Left kidney (tissue), 2 donors: Measurements from ENCODE around the gene SOWAHB. TPM values are rescaled to one million over a fixed set of nuclear protein-coding genes. Genes with fewer than 3 reads are reported as not detected.
"Not testable (repeated sequence)": the region's sequence is repeated elsewhere in the genome, so short reads cannot be mapped to it uniquely, and the experiment has no call there.

Source experiments
- DNase-seq: peaks from one replicate; pipeline ENCODE4 v3.0.0-alpha.2; 2013
- polyA plus RNA-seq: library from polyadenylated mRNA; unstranded; fragments of 120-200 nt; gene quantifications from one replicate; pipeline ENCODE4 v1.2.1, GENCODE V29; 2013; ENCODE audit not compliant: insufficient read length

Gene SOWAHB
- polyA plus RNA-seq, 1 donor: 5.0 TPM

DNA sequence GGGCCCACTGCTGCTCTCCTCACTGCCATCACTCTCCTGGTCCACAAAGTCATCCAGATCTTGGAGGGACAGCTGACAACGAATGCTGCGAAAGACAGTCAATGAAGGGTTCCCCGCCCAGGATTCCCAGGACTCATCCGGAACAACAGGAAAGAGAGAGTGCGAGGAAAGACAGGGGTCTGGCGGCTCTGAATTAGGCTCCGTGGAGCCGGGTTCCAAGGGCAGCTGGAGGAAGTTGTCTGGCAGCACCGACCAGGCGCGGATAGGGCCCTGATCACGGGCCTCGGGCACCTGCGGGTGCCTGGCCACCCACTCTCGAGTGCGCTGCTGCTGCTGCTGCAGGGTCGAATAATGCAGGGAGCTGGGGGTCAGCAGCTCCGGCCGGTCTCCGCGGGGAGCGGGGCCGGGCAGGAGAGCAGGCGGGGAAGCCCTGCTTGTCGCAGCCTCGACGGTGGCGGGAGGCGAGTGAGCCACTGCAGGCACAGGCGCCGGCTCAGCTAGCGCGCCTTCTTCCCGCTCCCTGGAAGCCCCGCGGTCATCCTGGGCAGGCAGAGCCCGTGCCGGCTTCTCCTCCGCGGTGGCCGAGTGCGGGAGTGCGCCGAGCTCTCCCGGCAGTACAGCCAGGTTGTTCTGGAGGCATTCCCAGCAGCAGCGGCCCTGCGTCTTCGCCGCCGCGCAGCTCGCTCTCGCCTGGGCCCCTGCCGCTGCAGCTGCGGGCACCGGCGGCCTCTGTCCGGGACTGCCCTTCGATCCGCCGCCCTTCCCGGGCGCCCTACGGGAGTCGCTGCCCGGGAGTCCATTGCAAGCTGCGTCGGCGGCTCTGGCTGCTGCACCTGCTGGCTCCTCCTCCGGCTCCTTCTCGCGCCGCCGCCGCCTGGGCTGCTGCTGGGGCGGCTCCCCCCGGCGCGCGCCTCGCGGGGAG is 1.1 kb downstream of the SOWAHB start:
- peak; percentile 38 for DNase-seq

DNA sequence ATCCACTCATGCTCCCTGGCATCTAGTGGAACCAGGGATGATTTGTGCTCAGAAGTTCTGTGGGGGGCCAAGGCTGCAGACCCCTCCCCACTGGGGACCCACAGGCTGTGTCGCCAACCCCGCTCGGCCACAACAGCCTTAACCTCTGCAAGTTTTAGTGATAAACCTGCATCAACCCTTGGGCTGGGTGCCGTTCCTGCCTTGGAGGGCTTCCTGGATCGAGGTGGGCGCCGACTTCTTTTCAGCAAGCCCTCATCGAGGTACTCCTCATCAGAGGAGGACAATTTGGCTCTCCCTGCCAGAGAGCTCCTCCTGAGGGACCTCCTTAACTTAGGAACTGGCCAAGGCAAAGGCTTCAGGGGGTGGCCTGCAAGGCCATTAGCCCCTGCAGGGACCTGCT is 1.9 kb downstream of the SOWAHB start:
- no peak for DNase-seq

DNA sequence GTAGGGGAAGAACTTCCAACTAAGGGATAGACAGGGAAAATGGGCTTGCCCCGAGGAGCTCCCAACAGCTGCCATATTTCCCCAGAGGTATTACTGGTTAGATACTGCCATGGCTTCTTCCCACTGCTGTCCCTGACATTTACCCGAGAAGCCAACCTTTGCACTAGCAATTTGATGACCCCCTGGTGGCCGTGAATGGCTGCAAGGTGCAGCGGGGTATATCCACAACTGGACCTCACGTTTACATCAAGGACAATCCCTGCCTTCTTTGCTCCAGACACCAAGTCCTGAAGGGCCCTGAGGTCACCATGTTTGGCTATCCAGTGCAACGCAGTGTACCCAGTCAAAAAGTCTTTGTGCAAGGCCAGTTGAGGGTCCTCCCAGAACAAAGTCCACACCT is 2.3 kb downstream of the SOWAHB start:
- no peak for DNase-seq

DNA sequence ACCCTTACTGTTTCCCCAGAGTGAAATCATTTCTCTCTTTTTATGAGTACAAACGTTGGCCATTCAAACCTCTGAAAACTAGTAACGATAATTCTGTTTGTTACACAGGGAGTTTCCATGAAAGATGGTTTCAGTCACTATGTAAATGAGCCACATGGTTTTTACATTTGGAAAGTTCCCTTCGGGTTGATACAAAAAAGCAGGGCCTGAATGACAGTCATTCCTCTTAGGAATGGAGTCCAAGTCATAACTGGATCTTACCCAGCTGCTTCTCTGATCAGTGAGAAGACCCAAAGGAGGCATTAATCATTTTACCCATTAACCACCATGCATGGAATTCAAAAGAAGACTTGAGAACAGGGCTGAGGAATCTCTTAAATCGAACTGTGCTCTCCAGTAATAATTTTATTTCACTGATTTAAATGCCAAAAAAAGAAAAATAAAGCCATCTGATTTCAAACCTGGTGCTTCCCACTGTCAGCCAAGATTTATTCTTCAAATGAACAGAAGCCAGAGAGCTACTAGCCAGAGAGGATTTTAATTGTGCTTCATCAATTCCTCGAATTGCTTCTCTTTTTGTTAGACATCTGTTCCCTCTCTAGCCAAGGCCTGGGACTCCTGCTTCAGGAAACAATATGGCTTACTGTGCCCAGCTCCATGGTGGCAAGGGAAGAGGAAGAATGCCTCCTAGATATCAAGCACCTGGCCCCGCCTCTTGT is 3.2 kb downstream of the SOWAHB start:
- DNase-seq: no peak

DNA sequence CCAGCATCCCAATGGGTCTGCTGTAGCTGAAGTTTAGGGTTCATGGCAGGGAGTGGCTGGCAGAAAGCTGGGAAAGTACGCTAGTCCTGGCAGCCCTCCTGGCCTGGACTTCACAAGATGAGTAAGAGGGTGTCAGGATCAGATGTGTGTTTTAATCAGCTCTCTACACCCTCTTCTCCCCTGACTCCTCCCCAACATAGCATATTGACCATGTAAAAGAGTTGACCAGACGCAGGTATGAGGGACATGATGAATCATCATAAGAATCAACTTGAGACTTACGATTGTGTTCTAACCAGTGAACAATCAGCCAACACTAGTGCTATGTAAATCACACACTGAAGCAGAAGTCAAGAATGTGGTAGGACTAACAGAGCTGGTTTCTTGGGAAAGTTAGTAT is 5.3 kb downstream of the SOWAHB start:
- DNase-seq: no peak

DNA sequence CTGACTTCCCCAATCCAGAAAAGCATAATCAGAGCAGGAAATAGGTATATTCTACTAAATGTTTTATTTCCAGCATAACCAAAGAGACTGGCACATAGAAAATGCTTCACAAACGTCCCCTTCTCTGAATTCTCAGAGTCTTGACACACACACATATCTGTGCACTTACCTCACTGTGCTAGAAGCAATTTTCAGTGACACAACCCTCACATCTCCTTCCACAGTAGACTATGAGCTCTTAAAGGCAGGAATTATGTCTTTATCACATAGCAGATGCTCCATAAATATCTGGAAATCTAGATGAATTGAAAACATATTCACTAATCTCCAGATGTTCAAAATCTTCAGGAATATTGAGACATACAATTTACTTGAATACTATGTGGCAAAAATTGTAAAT is 5.9 kb downstream of the SOWAHB start:
- DNase-seq: no peak

DNA sequence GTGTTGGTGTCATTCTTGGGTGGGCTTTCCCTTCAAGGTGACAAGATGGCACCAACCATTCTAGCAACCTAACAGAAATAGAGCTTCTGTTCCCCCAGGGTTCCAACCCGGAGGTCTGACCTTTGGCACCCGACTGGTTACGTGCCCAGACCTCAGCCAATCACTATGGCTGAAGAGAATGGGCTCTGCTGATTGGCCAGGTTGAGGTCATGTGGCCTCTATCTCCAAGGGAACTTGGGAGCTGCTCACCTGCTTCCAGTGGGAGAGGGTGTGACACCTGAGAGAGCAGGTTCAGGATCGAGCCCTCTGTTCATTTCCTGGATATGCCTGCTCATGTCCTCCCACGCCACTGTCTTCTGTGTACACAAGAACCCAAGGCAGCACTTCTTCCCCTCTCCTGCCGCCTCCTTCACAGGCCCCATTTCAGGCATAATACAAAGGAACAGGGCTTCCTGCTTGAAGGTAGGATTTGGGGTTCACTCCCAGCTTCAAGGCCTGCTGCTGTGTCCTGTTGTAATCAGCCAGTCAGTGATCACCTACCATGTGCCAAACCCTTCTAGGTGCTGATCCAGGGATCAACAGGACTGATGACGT is 11.0 kb downstream of the SOWAHB start:
- DNase-seq: no peak

DNA sequence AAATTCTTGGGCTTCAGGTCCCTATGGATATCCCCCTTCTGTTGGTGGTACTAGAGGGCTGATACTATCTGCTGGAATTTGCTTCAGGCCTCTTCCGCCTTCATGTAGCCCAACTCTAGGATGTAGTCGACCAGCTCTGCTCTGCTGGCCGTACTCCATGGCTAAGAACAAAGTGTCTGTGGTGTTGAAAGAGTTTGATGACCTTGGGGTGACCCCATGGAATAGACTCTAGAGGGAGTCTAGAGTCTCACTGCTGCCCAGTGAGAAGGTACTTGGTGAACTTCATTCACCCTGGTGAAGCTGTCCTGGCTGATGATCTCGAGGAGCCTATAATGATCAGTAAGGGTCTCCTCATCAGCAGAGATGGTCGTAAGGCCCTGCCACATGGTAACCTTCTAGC is 11.7 kb downstream of the SOWAHB start:
- no peak for DNase-seq

DNA sequence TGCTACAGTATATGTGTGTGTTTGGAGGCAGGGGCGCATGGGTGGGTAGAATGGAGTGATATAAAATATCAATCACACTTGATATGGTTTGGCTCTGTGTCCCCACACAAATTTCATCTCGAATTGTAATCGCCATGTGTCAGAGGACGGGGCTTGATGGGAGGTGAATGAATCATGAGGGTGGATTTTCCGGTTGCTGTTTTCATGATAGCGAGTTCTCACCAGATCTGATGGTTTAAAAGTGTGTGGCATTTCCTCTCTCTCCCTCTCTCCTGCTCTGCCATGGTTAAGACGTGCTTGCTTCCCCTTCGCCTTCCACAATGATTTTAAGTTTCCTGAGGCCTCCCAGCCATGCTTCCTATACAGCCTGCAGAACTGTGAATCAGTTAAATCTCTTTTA is 14.8 kb downstream of the SOWAHB start:
- DNase-seq: no peak

DNA sequence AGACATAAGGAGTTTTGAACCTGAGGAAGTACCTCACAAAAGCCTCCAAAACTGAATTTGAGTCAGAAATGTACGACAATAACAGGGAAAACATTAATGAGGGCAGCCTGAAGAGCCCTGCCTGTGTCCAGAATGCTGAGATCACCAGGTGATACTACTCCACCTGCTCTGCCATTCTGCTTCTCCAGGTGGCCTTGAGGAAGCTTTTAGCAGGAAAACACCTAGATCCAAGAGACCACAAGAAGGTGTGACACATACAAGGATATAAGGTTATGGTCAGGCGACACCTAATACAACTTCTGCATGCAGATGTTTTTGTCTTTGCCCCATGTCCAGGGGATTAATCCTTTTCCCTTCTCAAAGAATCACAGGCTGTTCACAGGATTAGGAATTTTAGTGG is 15.3 kb downstream of the SOWAHB start:
- DNase-seq: no peak

DNA sequence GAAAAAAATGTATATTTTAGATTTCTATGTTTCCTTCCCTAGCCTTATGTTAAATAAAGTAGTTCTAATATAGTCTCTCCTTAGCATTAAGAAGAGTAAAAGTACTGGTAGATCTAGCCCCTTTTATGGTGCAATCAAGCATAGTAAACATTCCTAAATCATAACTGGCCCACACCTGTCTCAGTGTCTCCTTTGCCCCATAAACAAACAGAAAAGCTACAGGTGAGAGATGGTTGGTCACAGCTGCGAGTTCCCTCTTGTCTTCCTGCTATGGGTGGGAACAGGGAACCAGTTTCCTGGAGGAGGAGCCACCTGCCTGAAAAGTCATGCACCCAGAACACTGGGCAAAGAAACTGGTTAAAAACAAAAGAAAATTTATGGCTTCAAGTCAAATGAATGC is 16.6 kb downstream of the SOWAHB start:
- DNase-seq: no peak

DNA sequence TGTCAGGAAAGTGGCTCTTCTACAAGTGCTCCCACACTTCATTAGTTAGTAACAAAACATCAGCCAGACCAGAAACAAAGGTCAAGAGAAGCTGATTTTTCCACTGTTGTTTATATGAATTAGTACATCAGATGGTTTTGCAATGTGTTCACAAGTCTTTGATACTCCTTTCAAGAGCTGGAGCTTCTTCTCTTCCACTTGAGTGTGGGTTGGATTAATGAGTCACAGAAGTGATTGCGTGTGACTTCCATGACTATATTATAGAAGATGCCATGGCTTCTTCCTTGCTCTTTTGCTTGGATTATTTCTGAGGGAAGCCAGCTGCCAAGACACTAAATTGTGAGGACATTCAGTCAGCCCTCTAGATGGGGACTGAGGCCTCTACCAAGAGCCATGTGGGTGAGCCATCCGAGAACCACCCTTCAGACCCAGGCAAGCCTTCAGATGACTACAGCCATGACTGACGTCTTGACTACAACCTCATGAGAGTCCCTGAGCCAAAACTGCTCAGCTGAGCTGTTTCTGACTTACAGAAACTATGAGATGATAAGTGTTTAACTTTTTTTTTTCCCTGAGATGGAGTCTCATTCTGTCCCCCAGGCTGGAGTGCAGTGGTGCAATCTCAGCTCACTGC is 18.1 kb downstream of the SOWAHB start:
- no peak for DNase-seq

DNA sequence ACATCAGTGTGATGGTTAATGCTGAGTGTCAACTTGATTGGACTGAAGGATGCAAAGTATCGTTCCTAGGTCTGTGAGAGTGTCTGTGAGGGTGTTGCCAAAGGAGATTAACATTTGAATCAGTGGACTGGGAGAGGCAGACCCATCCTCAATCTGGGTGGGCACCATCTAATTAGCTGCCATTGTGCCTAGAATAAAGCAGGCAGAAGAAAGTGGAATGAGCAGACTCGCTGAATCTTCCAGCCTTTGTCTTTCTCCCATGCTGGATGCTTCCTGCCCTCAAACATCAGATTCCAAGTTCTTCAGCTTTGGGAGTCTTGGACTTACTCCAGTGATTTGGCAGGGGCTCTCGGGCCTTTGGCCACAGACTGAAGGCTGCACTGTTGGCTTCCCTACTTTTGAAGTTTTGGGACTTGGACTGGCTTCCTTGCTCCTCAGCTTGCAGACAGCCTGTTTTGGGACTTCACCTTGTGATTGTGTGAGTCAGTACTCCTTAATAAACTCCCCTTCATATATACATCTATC is 19.2 kb downstream of the SOWAHB start:
- DNase-seq: not testable (repeated sequence)

DNA sequence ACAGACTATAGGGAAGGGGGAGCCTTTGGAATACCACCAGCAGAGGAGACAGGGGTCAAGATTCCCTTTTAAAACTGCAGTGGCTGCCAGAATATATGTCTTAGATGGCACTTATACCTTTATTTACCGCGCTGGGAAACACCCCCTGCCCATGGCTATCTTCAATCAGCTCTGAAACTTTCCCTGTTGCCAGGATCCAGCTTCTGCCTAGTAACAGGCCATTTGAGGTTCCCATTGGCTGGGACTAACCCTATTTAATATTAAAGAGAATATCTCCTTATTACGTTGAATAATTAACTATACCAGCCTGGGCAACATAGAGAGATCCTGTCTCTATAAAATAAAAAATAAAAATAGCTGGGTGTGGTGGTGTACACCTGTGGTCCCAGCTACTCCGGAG is 23.8 kb downstream of the SOWAHB start:
- DNase-seq: no peak

DNA sequence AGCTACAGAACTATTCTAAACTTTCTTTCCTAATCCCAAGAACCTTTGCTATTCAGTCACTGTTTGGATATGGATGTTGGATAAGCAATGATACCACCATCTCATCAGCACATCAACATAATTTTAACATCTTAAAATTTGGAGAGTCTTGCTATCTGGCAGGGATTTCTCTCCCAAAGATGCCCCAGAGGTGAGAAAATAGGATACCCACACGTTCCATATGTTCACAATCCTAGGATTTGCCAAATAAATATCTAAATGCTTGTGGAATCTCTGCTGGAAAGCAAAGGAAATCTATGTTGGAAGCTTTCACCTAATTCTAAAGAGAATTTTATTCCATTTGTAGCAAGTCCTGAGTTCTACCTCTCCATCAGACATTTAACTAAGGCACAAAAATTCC is 24.4 kb downstream of the SOWAHB start:
- DNase-seq: no peak

DNA sequence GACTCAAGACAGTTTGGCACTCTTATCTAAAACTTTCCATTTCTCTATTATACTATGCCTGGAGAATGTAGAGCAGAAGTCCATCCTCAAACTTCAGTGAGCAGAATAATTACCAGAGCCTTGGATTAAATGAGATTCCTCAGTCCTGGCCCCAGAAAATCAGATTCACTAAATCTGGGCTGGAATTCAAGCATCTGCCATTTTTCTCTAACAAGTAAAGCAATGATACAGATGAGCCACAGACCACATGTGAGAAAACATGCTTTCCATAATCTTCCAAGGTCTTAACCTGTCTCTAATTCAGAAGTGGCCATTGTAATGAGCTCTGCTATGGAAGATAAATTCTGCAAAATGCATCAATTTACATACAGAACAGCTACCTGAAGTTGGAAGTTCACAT is 25.4 kb downstream of the SOWAHB start:
- no peak for DNase-seq

DNA sequence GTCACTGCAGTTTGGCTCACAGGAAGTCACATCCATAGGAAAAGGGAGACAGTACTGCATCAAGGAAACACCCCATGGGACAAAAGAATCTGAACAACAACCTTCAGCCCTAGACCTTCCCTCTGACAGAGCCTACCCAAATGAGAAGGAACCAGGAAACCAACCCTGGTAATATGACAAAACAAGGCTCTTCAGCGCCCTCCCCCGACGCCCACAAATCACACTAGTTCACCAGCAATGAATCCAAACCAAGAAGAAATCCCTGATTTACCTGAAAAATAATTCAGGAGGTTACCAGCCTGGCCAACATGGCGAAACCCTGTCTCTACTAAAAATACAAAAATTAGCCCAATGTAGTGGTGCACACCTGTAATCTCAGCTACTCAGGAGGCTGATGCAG is 29.2 kb downstream of the SOWAHB start:
- not testable (repeated sequence) for DNase-seq

DNA sequence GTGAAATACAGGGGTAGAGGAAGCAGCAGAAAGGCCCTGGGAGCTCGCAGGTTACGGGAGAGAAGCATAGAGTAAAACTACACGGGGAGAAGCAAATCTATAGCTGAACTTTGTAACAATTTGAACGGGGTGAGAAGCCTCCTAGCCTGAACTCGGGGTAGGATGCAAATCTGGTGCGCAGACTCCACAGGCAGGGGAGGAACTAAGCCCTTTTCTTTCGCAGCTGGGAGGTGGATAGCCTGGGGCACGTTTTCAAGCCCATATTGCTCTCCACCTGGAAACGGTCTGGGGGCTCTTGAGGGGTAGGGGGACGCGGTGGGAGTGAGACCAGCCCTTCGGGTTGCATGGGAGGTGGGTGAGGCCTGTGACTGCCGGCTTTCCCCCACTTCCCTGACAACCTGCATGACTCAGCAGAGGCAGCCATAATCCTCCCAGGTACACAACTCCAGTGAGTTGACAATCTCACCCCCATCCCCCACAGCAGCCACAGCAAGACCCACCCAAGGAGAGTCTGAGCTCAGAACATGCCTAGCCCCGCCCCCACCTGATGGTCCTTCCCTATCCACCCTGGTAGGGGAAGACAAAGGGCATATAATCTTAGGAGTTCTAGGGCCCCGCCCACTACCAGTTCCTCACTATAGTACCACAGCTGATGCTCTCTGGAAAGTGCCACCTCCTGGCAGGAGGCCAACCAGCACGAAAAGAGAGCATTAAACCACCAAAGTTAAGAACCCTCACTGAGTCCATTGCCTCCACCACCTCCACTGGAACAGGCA is 29.9 kb downstream of the SOWAHB start:
- no peak for DNase-seq

DNA sequence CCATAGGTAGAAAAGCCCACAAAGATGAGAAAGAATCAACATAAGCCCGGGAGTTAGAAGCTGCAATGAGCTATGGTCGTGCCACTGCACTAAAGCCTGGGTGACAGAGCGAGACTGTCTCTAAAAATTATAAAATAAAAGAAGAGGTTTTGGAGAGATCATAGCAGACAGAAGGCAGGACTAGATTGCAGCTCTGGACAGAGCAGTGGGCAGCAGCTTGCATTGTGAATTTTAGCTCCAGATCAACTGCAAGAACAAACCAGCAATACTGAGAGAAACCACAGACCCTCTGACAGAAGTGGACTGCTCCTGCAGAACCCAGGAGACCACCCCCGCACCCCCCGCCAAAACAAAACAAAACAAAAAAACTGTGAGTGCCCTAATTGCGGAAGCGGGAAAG is 30.6 kb downstream of the SOWAHB start:
- no peak for DNase-seq

DNA sequence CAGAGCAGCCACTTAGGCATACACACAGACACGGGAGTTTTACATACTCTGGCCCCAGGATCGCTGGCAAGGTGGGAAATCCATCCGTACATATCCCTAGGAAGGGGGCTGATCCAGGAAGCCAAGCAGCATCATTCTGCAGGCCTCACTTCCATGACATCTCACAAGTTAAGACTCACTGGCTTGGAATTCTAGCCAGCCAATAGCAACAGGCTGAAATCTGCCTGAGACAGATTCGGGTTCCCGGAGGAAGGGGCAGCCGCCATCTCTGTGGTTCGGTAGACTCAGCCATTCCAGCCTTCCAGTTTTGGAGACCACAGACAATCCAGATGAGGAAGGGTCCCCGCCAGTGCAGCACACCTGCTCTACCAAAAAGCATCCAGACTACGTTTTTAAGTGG is 31.3 kb downstream of the SOWAHB start:
- no peak for DNase-seq

DNA sequence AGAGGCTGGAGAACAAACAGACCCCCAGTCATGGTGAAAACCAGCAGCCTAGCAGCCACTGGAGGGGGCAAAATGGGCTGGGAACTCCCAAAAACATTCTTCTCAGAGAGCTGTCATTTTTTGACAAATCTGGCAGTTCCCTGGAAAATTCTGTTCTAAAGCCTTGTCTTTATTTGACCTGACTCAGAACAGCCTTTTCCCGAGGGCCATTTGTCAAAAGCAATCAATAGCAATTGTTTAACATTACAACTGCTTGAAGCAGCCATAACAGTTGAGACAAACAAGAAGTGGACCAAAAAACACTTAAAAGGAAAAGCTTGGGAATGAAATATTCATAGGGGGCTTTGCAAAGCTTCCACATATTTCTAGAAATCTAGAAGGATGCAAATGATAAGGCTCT is 39.6 kb downstream of the SOWAHB start:
- no peak for DNase-seq

DNA sequence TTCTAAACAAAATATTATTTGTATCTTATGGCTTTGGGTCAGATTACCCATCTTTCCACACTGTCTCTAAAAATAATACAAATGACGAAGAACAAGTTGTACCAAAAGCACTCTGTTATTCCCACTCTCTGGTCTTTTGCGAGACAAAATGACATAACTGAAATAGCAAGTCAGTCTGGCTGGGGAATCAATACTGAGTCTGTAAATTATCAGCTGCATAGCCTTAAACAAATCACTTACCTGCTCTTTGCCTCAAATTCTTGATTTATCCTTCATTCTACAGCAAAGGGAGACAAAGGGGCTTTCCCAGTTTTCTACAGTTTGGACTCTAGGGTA is 40.9 kb downstream of the SOWAHB start:
- no peak for DNase-seq
